SK-N-MC (cell line): ENCODE results near the gene INSRR.

ENCODE experiments used
- EZH2 ChIP-seq: fragments of 200-600 bp; sonication (generic); IDR thresholded peaks from one replicate; pipeline ENCODE4 v1.6.1; 2017; ENCODE audit warnings: antibody characterized with exemption
- POLR2AphosphoS5 ChIP-seq: IDR thresholded peaks from 2 replicates; pipeline ENCODE4 v1.6.1; 2012; ENCODE audit warnings: mild to moderate bottlenecking, low read depth, low read length, borderline replicate concordance

DNA sequence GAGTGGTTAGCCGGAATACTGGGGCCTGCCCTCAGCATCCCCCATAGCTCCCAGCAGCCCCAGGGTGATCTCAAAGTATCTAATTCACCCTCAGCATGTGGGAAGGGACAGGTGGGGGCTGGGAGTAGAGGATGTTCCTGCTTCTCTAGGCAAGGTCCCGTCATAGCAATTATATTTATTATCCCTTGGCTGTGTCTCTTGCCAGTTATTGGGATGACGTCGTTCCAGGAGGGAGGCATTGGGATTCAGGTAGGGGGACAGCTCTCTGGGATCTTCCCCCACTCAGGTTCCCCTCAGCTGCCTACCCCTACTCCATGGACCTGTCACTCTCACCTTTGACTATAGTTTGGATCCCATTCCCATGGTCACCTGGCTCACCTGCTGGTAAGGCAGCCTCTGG lies 22.7 kb upstream of the INSRR start:
- TF ChIP-seq EZH2, result no peak
- TF ChIP-seq POLR2AphosphoS5, result no peak
